SU-DHL-6 (cell line): ENCODE data around the gene AHDC1.

ENCODE experiments used
- H2AFZ ChIP-seq: fragments of 200-600 bp; sonication (generic); 2 replicates; pipeline ENCODE4 v1.6.1; 2014; ENCODE audit warnings: low read depth, mild to moderate bottlenecking, moderate library complexity, mixed read lengths, antibody characterized with exemption, low read length; ENCODE audit not compliant: severe bottlenecking
- H3F3A ChIP-seq: fragments of 200-600 bp; shearing (Covaris generic); 2 replicates; pipeline ENCODE4 v1.6.0; 2016; ENCODE audit warnings: antibody characterized with exemption, mild to moderate bottlenecking; ENCODE audit not compliant: insufficient read depth
- H3K27ac ChIP-seq: fragments of 200-600 bp; sonication (generic); 2 replicates; pipeline ENCODE4 v1.5.1; 2016; ENCODE audit warnings: low read depth, mild to moderate bottlenecking, low read length, moderate library complexity, mixed read lengths
- H3K27me3 ChIP-seq: fragments of 200-600 bp; sonication (generic), shearing (Covaris generic); 2 replicates; pipeline ENCODE4 v1.6.0; 2014; ENCODE audit warnings: mild to moderate bottlenecking, low read length
- H3K36me3 ChIP-seq: fragments of 200-600 bp; sonication (generic); 2 replicates; pipeline ENCODE4 v1.6.1; 2014; ENCODE audit warnings: mild to moderate bottlenecking, low read length, mixed read lengths
- H3K4me2 ChIP-seq: fragments of 300-600, 200-600 bp; shearing (Covaris generic), sonication (generic); 2 replicates; pipeline ENCODE4 v1.6.0; 2014; ENCODE audit warnings: low read length, low read depth, mild to moderate bottlenecking; ENCODE audit not compliant: poor library complexity, severe bottlenecking
- H3K4me3 ChIP-seq: fragments of 200-600 bp; sonication (generic); 2 replicates; pipeline ENCODE4 v1.5.1; 2014; ENCODE audit warnings: antibody characterized with exemption, low read length, mild to moderate bottlenecking, mixed read lengths; ENCODE audit not compliant: insufficient read depth, poor library complexity, severe bottlenecking
- H3K79me2 ChIP-seq: fragments of 200-600 bp; sonication (generic); 2 replicates; pipeline ENCODE4 v1.6.1; 2014; ENCODE audit warnings: mild to moderate bottlenecking, low read length, moderate library complexity; ENCODE audit not compliant: insufficient read depth
- H3K9ac ChIP-seq: fragments of 200-600 bp; sonication (generic); 2 replicates; pipeline ENCODE4 v1.7.0; 2014; ENCODE audit warnings: mild to moderate bottlenecking, low read length
- H3K9me2 ChIP-seq: fragments of 200-600 bp; sonication (generic); replicated peaks from 2 replicates; pipeline ENCODE4 v1.6.1; 2014; ENCODE audit warnings: low read length; ENCODE audit not compliant: insufficient read depth
- H3K9me3 ChIP-seq: fragments of 200-600 bp; sonication (generic); 2 replicates; pipeline ENCODE4 v1.6.1; 2014; ENCODE audit warnings: low read length, mixed read lengths; ENCODE audit not compliant: insufficient read depth
- H4K20me1 ChIP-seq: fragments of 200-600 bp; sonication (generic); 2 replicates; pipeline ENCODE4 v1.6.1; 2014; ENCODE audit warnings: low read depth, mild to moderate bottlenecking, antibody characterized with exemption, low read length, moderate library complexity, mixed read lengths
- CTCF ChIP-seq: fragments of 200-600 bp; sonication (generic); IDR thresholded peaks from one replicate; pipeline ENCODE4 v1.5.1; 2017; ENCODE audit warnings: antibody characterized with exemption, mild to moderate bottlenecking, low read length, moderate library complexity; ENCODE audit not compliant: insufficient read depth, poor library complexity, severe bottlenecking
- EZH2phosphoT487 ChIP-seq: fragments of 200-600 bp; sonication (generic), shearing (Covaris generic); conservative IDR thresholded peaks from 2 replicates; pipeline ENCODE4 v1.6.1; 2018; ENCODE audit warnings: mild to moderate bottlenecking, antibody characterized with exemption, low read length, moderate library complexity, mixed read lengths

AHDC1 gene

GRCh38 chr1:27548136-27548853, 55.6 kb downstream of the AHDC1 start:
- H3K9me2 ChIP-seq = no peaks in the 10 kb centered on the region
- no peak overlapping the region for H3K4me2 ChIP-seq
- no peak overlapping the region for H3K9ac ChIP-seq
- no peak overlapping the region for H3K27ac ChIP-seq
- no peak overlapping the region for H2AFZ ChIP-seq
- no peaks in the 10 kb centered on the region for H3K27me3 ChIP-seq
- no peaks in the 10 kb centered on the region for H3K36me3 ChIP-seq
- no peak for TF ChIP-seq EZH2phosphoT487
- TF ChIP-seq CTCF = no peak
- H3K79me2 ChIP-seq = no peaks in the 10 kb centered on the region
- no peaks in the 10 kb centered on the region for H3F3A ChIP-seq
- no peaks in the 10 kb centered on the region for H4K20me1 ChIP-seq
- H3K4me3 ChIP-seq = no peak overlapping the region
- H3K9me3 ChIP-seq = no peaks in the 10 kb centered on the region

GRCh38 chr1:27547220-27548116, 56.5 kb downstream of the AHDC1 start:
- no peak overlapping the region for H3K4me2 ChIP-seq
- no peaks in the 10 kb centered on the region for H4K20me1 ChIP-seq
- H3K27ac ChIP-seq = no peak overlapping the region
- no peak overlapping the region for H3K9ac ChIP-seq
- no peak overlapping the region for H2AFZ ChIP-seq
- H3K79me2 ChIP-seq = no peaks in the 10 kb centered on the region
- H3K36me3 ChIP-seq = no peaks in the 10 kb centered on the region
- H3K4me3 ChIP-seq = no peak overlapping the region
- H3F3A ChIP-seq = no peaks in the 10 kb centered on the region
- H3K9me3 ChIP-seq = no peaks in the 10 kb centered on the region
- no peaks in the 10 kb centered on the region for H3K9me2 ChIP-seq
- TF ChIP-seq CTCF (no peak), EZH2phosphoT487 (no peak)
- no peaks in the 10 kb centered on the region for H3K27me3 ChIP-seq

- Histone ChIP-seq H3K9ac (no peak overlapping the region), H3K27ac (no peak overlapping the region)
These were observed 58.1 kb downstream of the AHDC1 start for GRCh38 chr1:27545876-27546275.

More at GRCh38 chr1:27545876-27546275, 58.1 kb downstream of the AHDC1 start:
- Histone ChIP-seq H3K27me3 (no peaks in the 10 kb centered on the region), H3K9me2 (no peaks in the 10 kb centered on the region), H3K79me2 (no peaks in the 10 kb centered on the region), H2AFZ (no peak overlapping the region), H3F3A (no peaks in the 10 kb centered on the region), H4K20me1 (no peaks in the 10 kb centered on the region), H3K4me2 (no peak overlapping the region), H3K9me3 (no peaks in the 10 kb centered on the region), H3K4me3 (no peak overlapping the region), H3K36me3 (no peaks in the 10 kb centered on the region)
- no peak for TF ChIP-seq CTCF
- TF ChIP-seq EZH2phosphoT487 = no peak
